CD14-positive monocyte (primary cell): Measurements from ENCODE around the gene ZC3H12C. TPM values are rescaled to one million over a fixed set of nuclear protein-coding genes. Genes with fewer than 3 reads are reported as not detected.

Experiments used
- DNase-seq, 3 donors: peaks; one replicate each; pipeline ENCODE4 v3.0.0-alpha.2; 2011 to 2022
- H2AFZ ChIP-seq: 2 replicates; pipeline ENCODE4 v1.6.0; 2012; ENCODE audit warnings: mild to moderate bottlenecking, low read depth, low read length, inconsistent platforms; ENCODE audit not compliant: insufficient read depth, poor library complexity, severe bottlenecking
- H3K27ac ChIP-seq, 2 donors: 1 replicate in 1 of 2; 2 replicates in 1 of 2; pipeline ENCODE4 v1.5.1; 2012 to 2013; ENCODE audit warnings: low read length in 2 of 2, control low read depth in 1 of 2, inconsistent platforms in 1 of 2, low read depth in 1 of 2, mild to moderate bottlenecking in 1 of 2
- H3K27me3 ChIP-seq, 2 donors: one replicate each; pipeline versions ENCODE4 v1.6.0 to v1.6.1; 2011 to 2013; ENCODE audit warnings: low read length in 2 of 2; ENCODE audit not compliant: control insufficient read depth in 2 of 2, insufficient read depth in 2 of 2
- H3K36me3 ChIP-seq, 2 donors: replicated peaks in 1 of 2; 1 replicate in 1 of 2; 2 replicates in 1 of 2; pipeline versions ENCODE4 v1.5.1 to v1.6.1; 2012 to 2013; ENCODE audit warnings: low read length in 2 of 2, control low read depth in 1 of 2, inconsistent platforms in 1 of 2, mild to moderate bottlenecking in 1 of 2; ENCODE audit not compliant: insufficient read depth in 2 of 2, control insufficient read depth in 1 of 2
- H3K4me1 ChIP-seq, 2 donors: 1 replicate in 1 of 2; 2 replicates in 1 of 2; pipeline versions ENCODE4 v1.5.1 to v1.6.1; 2012 to 2013; ENCODE audit warnings: low read length in 2 of 2, control low read depth in 1 of 2, inconsistent platforms in 1 of 2, mild to moderate bottlenecking in 1 of 2, moderate library complexity in 1 of 2; ENCODE audit not compliant: insufficient read depth in 2 of 2, control insufficient read depth in 1 of 2
- H3K4me2 ChIP-seq: replicated peaks from 2 replicates; pipeline ENCODE3; 2012; ENCODE audit warnings: low read length, moderate library complexity, mild to moderate bottlenecking; ENCODE audit not compliant: poor library complexity, severe bottlenecking; ENCODE audit errors: extremely low read depth
- H3K4me3 ChIP-seq, 3 experiments: fragments of 200-600 bp in 1 of 3; sonication (generic) in 1 of 3; replicated peaks in 1 of 3; 1 replicate in 2 of 3; 2 replicates in 1 of 3; pipeline ENCODE4 v1.5.1; 2011 to 2013; ENCODE audit warnings: low read length in 3 of 3, mild to moderate bottlenecking in 3 of 3, control low read depth in 2 of 3, low read depth in 2 of 3, inconsistent platforms in 1 of 3, moderate library complexity in 1 of 3
- H3K79me2 ChIP-seq: 2 replicates; pipeline ENCODE4 v1.6.0; 2012; ENCODE audit warnings: mild to moderate bottlenecking, control low read depth, inconsistent platforms, low read length, moderate library complexity; ENCODE audit not compliant: insufficient read depth
- H3K9ac ChIP-seq: 2 replicates; pipeline ENCODE4 v1.6.0; 2017; ENCODE audit warnings: low read length, mild to moderate bottlenecking; ENCODE audit not compliant: insufficient read depth, poor library complexity, severe bottlenecking
- H3K9me3 ChIP-seq, 2 donors: replicated peaks in 1 of 2; 1 replicate in 1 of 2; 2 replicates in 1 of 2; pipeline versions ENCODE4 v1.5.1 to v1.6.1; 2012 to 2013; ENCODE audit warnings: low read length in 2 of 2, control low read depth in 1 of 2; ENCODE audit not compliant: control insufficient read depth in 1 of 2, insufficient read depth in 1 of 2
- H4K20me1 ChIP-seq: 2 replicates; pipeline ENCODE4 v1.6.0; 2012; ENCODE audit warnings: mild to moderate bottlenecking, low read length, control low read depth, moderate library complexity; ENCODE audit not compliant: insufficient read depth
- H3K27ac Mint-ChIP-seq, 7 donors: one replicate each; pipeline ENCODE4 v1.8.0; 2020; ENCODE audit warnings: mild to moderate bottlenecking in 7 of 7, mixed read lengths in 7 of 7, moderate library complexity in 6 of 7, inconsistent platforms in 2 of 7
- H3K27me3 Mint-ChIP-seq, 3 donors: one replicate each; pipeline ENCODE4 v1.8.0; 2021 to 2022; ENCODE audit warnings: low read depth in 3 of 3, mild to moderate bottlenecking in 3 of 3, mixed read lengths in 3 of 3, moderate library complexity in 3 of 3, inconsistent platforms in 1 of 3
- H3K36me3 Mint-ChIP-seq, 2 donors: one replicate each; pipeline ENCODE4 v1.8.0; 2020; ENCODE audit warnings: mixed read lengths in 2 of 2, inconsistent platforms in 1 of 2, mild to moderate bottlenecking in 1 of 2
- H3K4me1 Mint-ChIP-seq: one replicate; pipeline ENCODE4 v1.8.0; 2020; ENCODE audit warnings: mild to moderate bottlenecking, mixed read lengths
- H3K4me3 Mint-ChIP-seq, 2 donors: one replicate each; pipeline ENCODE4 v1.8.0; 2020; ENCODE audit warnings: mild to moderate bottlenecking in 2 of 2, mixed read lengths in 2 of 2, moderate library complexity in 1 of 2
- H3K9me3 Mint-ChIP-seq, 7 donors: one replicate each; pipeline ENCODE4 v1.8.0; 2020 to 2022; ENCODE audit warnings: mixed read lengths in 7 of 7, mild to moderate bottlenecking in 6 of 7, moderate library complexity in 6 of 7, inconsistent platforms in 2 of 7
- CTCF ChIP-seq: fragments of 200-600 bp; IDR thresholded peaks from one replicate; pipeline ENCODE4 v1.8.0; 2022; ENCODE audit warnings: antibody characterized with exemption, mild to moderate bottlenecking
- WGBS: methylation state at CpG from one replicate; pipeline ENCODE4 v1.1.5; 2013; ENCODE audit warnings: missing lambda C conversion rate; ENCODE audit not compliant: insufficient coverage; 5-methylcytosine and 5-hydroxymethylcytosine counted together
- intact Hi-C, 2 donors: fragments of 100-400 bp; cut with micrococcal nuclease; formaldehyde crosslinking; loops; one replicate each; pipeline versions ENCODE4 v1.15.0 to v1.15.1; 2023
- polyA plus RNA-seq, 3 donors: library from polyadenylated mRNA; depleted of rRNA in 1 of 3; unstranded in 2 of 3; stranded (reverse) in 1 of 3; fragments of 300-500 nt in 2 of 3; fragments of >200 nt in 1 of 3; fragmentation: Illumina TruSeq in 2 of 3; gene quantifications; 1 replicate in 2 of 3; 2 replicates in 1 of 3; pipeline ENCODE4 v1.2.3, GENCODE V29; 2012 to 2021

Gene ZC3H12C
- polyA plus RNA-seq, 3 donors: 0.47 to 2.6 (median 0.73) TPM

- Mint-ChIP-seq H3K27me3 (no peaks in the 10 kb centered on the region), H3K4me1 (no peaks in the 10 kb centered on the region), H3K36me3 (peaks cover 0 to 7% of the 10 kb centered on the region in 2 donors), H3K9me3 (no peaks in the 10 kb centered on the region), H3K27ac (no peak overlapping the region), H3K4me3 (no peak overlapping the region)
- intact Hi-C loops: no loop called here
- Histone ChIP-seq H2AFZ (no peak overlapping the region), H3K4me2 (no peak overlapping the region), H4K20me1 (no peaks in the 10 kb centered on the region), H3K27me3 (no peaks in the 10 kb centered on the region), H3K79me2 (peaks cover 2% of the 10 kb centered on the region), H3K4me3 (no peak overlapping the region), H3K4me1 (no peaks in the 10 kb centered on the region), H3K9ac (no peak overlapping the region), H3K9me3 (no peaks in the 10 kb centered on the region), H3K36me3 (no peaks in the 10 kb centered on the region), H3K27ac (no peak overlapping the region)
- no peak for DNase-seq
- no peak for TF ChIP-seq CTCF
- 97% methylated on average over 8 of the region's 10 CpGs for WGBS
These were observed 37.5 kb downstream of the ZC3H12C start for GRCh38 chr11:110130642-110131238.

DNA sequence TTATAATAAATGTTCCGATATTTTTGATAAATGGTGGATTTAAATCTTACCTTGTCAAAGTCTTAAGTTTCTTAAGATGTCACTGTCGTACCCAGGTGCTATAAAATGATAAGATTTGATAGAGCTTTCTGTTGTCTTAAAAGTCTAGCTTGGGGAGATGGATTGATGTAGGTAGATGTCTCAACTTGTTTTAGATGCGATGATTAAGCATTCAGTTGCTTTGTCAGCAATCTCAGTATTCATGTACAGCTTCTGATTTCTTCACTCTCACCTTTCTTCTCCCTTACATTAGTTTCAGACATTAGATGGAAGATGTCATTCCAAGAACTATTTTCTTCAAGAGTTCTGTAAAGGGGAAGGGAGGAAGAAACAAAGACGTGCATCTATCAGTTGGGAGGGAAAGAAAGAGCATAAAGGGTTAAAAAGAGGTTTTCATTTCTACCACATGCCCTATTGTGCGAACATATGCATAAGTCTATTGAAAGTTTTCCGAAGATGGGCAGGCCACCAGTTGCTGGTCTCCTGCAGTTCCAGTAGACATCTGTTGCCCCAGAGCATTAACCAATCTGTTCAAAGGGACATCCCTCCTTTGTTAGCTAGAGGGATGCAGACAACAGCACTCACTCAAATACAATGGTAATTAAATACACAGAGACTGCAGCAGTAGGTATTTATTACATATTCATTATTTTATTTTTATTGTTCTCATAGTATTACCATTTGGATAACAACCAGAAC is 38.4 kb downstream of the ZC3H12C start:
- Mint-ChIP-seq H3K4me3 (no peak overlapping the region), H3K27ac (no peak overlapping the region), H3K36me3 (peaks cover 0 to 8% of the 10 kb centered on the region in 2 donors), H3K27me3 (no peaks in the 10 kb centered on the region), H3K4me1 (no peaks in the 10 kb centered on the region), H3K9me3 (no peaks in the 10 kb centered on the region)
- Histone ChIP-seq H3K27ac (no peak overlapping the region), H3K9ac (no peak overlapping the region), H3K4me3 (no peak overlapping the region), H4K20me1 (no peaks in the 10 kb centered on the region), H3K79me2 (no peaks in the 10 kb centered on the region), H3K27me3 (no peaks in the 10 kb centered on the region), H3K4me1 (no peaks in the 10 kb centered on the region), H3K9me3 (no peaks in the 10 kb centered on the region), H3K36me3 (no peaks in the 10 kb centered on the region), H3K4me2 (no peak overlapping the region), H2AFZ (no peak overlapping the region)
- whole genome bisulfite sequencing: 100% methylated on average over 2 of the region's 6 CpGs
- intact Hi-C loops: no loop called here
- TF ChIP-seq CTCF: no peak
- no peak for DNase-seq
